Measurements from ENCODE around the gene RPS6KA3. TPM values are rescaled to one million over a fixed set of nuclear protein-coding genes. Genes with fewer than 3 reads are reported as not detected.

Gene RPS6KA3
- total RNA-seq, 1 donor from 2014 or later, result 33.6 TPM

DNA sequence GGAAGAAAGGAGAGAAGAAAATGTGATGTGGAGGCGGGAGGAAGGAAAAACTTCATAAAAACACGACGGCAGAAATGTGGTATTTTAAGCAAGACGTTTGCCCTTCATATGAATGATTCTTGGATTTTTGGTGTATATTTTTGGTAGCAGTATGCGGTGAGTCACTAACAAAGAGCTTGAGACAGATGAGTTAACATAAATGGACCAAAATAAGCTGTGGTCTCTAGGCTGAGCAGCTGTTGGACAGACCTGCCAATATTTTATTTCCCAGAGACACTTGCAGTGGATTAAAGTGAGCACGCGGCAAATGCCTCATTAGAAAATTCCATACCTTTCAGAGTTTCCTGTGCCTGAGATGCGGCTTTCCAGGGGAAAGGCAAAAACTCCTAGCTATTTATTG is 43.1 kb upstream of the RPS6KA3 start:
- no peak for DNase-seq
- no peaks in the 10 kb centered on the region for H3K9me3 ChIP-seq (replicated peaks)
- no peaks in the 10 kb centered on the region for H3K36me3 ChIP-seq
- intact Hi-C loops (cut with micrococcal nuclease), result no loop called here
- H3K4me1 ChIP-seq, result no peaks in the 10 kb centered on the region
- TF ChIP-seq CTCF (IDR thresholded peaks at IDR 0.05; ENCODE audit: borderline replicate concordance), result no peak
- H3K27ac ChIP-seq (replicated peaks), result no peak overlapping the region
- H3K4me3 ChIP-seq, result no peak overlapping the region
- no peaks in the 10 kb centered on the region for H3K27me3 ChIP-seq (ENCODE audit: low read depth)

GRCh38 chrX:20306668-20307067 is 40.0 kb upstream of the RPS6KA3 start:
- no peaks in the 10 kb centered on the region for H3K27me3 ChIP-seq (ENCODE audit: low read depth)
- DNase-seq, result no peak
- intact Hi-C loops (cut with micrococcal nuclease), result no loop called here

GRCh38 chrX:20300822-20301221 is 34.1 kb upstream of the RPS6KA3 start:
- no peaks in the 10 kb centered on the region for H3K9me3 ChIP-seq (replicated peaks)
- no peaks in the 10 kb centered on the region for H3K36me3 ChIP-seq
- no peaks in the 10 kb centered on the region for H3K27me3 ChIP-seq (ENCODE audit: low read depth)
- no peaks in the 10 kb centered on the region for H3K4me1 ChIP-seq
- TF ChIP-seq CTCF (IDR thresholded peaks at IDR 0.05; ENCODE audit: borderline replicate concordance), result no peak
- no peak overlapping the region for H3K27ac ChIP-seq (replicated peaks)
- no peak for DNase-seq
- H3K4me3 ChIP-seq, result no peak overlapping the region
- intact Hi-C loops (cut with micrococcal nuclease), result no loop called here

More at GRCh38 chrX:20306668-20307067, 40.0 kb upstream of the RPS6KA3 start:
- H3K36me3 ChIP-seq, result no peaks in the 10 kb centered on the region
- no peak overlapping the region for H3K27ac ChIP-seq (replicated peaks)
- no peak overlapping the region for H3K4me3 ChIP-seq
- no peaks in the 10 kb centered on the region for H3K9me3 ChIP-seq (replicated peaks)
- H3K4me1 ChIP-seq, result no peaks in the 10 kb centered on the region
- TF ChIP-seq CTCF (IDR thresholded peaks at IDR 0.05; ENCODE audit: borderline replicate concordance), result no peak

DNA sequence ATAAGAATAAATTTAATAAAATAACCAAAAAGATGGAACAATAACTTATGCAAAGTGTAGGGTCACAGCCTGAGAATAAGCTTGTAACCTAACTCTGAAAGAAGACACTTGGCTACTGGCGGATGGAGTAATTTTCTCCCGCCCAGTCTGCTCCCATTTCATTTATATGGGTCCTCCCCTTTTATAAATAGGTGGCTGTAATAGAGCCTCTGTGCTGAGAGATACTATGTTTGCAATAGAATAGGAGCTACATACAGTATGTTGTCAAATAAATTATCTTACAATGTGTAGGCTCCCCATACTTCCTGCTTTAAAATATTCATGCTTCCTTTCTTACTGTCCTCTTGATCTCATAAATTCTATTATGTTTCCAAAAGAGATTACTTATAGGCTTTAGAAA is 28.2 kb upstream of the RPS6KA3 start:
- Histone ChIP-seq H3K9me3 (replicated peaks) (peaks cover 4% of the 10 kb centered on the region), H3K27me3 (ENCODE audit: low read depth) (no peaks in the 10 kb centered on the region), H3K4me3 (no peak overlapping the region), H3K27ac (replicated peaks) (no peak overlapping the region), H3K4me1 (no peaks in the 10 kb centered on the region), H3K36me3 (no peaks in the 10 kb centered on the region)
- intact Hi-C loops (cut with micrococcal nuclease), result no loop called here
- TF ChIP-seq CTCF (IDR thresholded peaks at IDR 0.05; ENCODE audit: borderline replicate concordance), result no peak
- DNase-seq, result no peak

DNA sequence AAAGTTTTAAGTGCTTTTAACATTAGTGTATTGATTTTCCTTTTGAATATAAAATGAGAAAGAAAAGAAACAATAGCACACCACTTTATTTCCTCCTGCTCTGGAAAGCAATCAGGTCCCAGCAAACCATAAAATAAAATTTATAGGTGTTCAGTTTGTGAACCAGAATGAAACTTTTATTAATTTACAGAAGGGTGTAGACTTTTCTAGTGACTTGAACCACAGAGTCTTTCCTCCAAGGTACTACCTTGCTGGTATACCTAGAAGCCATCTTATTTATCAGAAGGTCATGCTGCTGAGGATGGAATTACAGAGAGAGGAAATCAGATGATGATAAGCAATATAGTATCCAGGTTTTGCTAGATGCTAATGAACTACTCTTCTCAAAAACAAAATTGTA is 27.6 kb upstream of the RPS6KA3 start:
- intact Hi-C loops (cut with micrococcal nuclease), result no loop called here
- Histone ChIP-seq H3K4me3 (no peak overlapping the region), H3K9me3 (replicated peaks) (peaks cover 4% of the 10 kb centered on the region), H3K4me1 (no peaks in the 10 kb centered on the region), H3K27me3 (ENCODE audit: low read depth) (no peaks in the 10 kb centered on the region), H3K36me3 (no peaks in the 10 kb centered on the region), H3K27ac (replicated peaks) (no peak overlapping the region)
- no peak for TF ChIP-seq CTCF (IDR thresholded peaks at IDR 0.05; ENCODE audit: borderline replicate concordance)
- DNase-seq, result no peak

DNA sequence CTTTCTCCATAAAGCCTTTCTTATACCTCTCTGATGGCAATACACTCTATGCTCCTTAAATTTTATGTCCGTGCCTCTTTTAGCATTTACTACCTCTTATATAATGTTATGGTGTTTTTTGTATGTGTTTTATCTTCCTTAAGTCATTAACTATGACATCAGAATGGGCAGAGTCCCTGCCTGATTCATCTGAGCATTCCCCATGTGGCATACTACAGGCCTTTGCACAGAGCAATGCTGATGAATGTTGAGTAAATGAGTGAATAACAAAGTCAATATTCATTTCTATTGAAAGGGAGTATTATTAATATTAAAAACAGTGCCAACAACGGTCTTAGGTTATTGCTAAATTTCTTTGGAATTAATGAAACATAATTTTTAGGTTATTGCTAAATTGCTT is 18.8 kb upstream of the RPS6KA3 start:
- TF ChIP-seq CTCF (IDR thresholded peaks at IDR 0.05; ENCODE audit: borderline replicate concordance), result no peak

More for the DNA sequence above, 18.8 kb upstream of the RPS6KA3 start:
- no peak for DNase-seq
- H3K27me3 ChIP-seq (ENCODE audit: low read depth), result no peaks in the 10 kb centered on the region
- no peaks in the 10 kb centered on the region for H3K36me3 ChIP-seq
- H3K4me3 ChIP-seq, result no peak overlapping the region
- intact Hi-C loops (cut with micrococcal nuclease), result no loop called here
- H3K27ac ChIP-seq (replicated peaks), result no peak overlapping the region
- no peaks in the 10 kb centered on the region for H3K4me1 ChIP-seq
- no peaks in the 10 kb centered on the region for H3K9me3 ChIP-seq (replicated peaks)
